ENCODE measurements around the gene TMPRSS15. TPM values are rescaled to one million over a fixed set of nuclear protein-coding genes. Genes with fewer than 3 reads are reported as not detected.
"Not testable (repeated sequence)": the region's sequence is repeated elsewhere in the genome, so short reads cannot be mapped to it uniquely, and the experiment has no call there.

TMPRSS15 gene
- not detected in 2 replicates for total RNA-seq

DNA sequence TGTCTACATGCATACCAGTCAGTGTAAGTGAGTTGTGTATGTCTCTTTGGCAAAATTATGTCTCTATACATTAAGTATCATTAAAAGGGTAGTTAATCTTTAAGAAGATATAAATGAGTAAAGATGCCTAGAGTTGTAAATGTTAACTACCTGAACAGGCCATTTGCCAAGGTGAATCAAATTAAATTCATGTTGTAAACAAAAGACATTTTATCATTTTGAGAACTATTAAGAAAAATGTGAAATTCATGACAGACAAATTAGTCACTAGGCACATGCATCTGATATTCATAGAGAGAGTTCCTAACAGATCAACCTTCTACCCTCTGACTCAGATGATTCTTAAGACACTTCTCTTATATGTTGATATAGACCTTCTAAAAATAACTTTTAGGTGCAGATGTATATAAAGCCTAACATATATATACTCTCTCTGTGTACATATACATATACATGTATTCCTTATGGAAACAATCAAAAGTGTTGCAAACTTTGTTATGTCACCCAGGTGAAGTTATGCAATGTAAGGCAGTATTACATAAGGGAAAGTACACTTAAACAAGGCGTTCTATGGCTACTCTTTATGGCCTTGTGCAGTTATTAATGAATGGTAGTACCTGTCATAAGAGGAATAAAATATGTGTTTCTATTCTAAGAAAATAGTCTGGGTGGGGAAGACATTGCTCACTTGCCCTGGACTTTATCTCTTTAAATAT is at the start of gene TMPRSS15:
Gene TMPRSS15 (minus strand): TSS at position 51 of the 716 bp plus-strand sequence. CDS start 163 bp downstream, outside the sequence.
- intact Hi-C loops (cut with micrococcal nuclease) = no loop called here

- intact Hi-C loops (cut with micrococcal nuclease) = no loop called here
Measured at GRCh38 chr21:18451670-18452069, 48.1 kb upstream of the TMPRSS15 start.

- intact Hi-C loops (cut with micrococcal nuclease) = no loop called here
Measured at GRCh38 chr21:18449605-18450550, 46.3 kb upstream of the TMPRSS15 start.

- intact Hi-C loops (cut with micrococcal nuclease) = no loop called here
Measured at GRCh38 chr21:18443701-18444100, 40.1 kb upstream of the TMPRSS15 start.

DNA sequence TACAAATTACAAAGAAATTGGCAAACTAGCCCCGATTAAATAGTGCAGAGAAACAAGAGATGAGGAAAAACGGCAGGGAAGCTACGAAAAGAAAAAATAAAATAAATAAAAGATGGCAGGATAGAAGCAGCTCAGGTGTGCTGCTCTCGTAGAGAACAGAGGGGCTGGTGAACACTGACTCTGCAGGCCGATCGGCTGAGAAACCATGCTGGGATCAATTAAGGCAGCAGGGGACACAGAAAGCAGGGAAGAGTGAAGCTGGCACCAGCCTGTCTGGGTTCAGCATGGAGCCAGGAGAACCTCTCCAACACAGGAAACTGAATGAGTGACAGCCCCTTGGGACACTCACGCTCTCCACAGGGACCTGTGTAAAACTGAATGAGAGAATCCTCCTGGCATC is 39.5 kb upstream of the TMPRSS15 start:
- intact Hi-C loops (cut with micrococcal nuclease) = no loop called here

DNA sequence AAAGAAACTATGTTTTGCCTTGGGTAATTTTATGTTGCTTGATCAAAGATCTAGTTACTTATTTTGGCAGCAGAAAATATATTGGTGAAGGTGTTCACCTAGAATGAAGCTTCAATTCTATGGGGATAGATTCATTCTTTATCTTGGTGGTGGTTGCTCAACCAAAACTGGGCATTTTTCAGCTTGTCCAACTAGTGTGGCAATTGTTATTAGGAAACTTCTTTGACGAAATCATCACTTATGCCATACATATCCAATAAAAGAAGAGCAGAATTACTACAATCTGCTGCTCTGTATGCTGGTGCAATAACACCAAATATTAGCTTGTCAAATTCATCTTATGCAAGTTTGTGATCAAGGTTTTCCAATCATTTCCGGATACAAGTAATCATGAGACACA is 26.8 kb upstream of the TMPRSS15 start:
- intact Hi-C loops (cut with micrococcal nuclease) = no loop called here

DNA sequence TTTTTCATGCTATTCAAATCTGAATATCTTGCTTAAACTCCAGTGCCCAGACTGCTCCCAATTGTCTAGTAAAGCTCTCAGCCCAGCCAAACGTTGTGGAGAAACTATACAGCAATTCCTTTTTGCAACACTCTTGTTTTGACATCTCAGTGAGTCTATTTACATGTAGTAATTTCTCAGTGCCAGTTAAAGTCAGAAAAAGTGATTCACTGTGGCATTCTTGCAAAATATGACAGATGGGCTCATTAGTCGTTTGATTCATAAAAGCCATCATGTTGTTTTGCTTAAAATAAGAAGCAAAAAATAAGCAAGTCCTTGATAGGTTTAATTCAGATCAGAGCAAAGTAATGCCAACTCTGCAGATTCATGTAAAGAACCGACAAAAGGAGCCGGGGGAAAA is 20.7 kb upstream of the TMPRSS15 start:
- intact Hi-C loops (cut with micrococcal nuclease) = no loop called here

- intact Hi-C loops (cut with micrococcal nuclease) = no loop called here
Measured at GRCh38 chr21:18417141-18417790, 13.7 kb upstream of the TMPRSS15 start.

DNA sequence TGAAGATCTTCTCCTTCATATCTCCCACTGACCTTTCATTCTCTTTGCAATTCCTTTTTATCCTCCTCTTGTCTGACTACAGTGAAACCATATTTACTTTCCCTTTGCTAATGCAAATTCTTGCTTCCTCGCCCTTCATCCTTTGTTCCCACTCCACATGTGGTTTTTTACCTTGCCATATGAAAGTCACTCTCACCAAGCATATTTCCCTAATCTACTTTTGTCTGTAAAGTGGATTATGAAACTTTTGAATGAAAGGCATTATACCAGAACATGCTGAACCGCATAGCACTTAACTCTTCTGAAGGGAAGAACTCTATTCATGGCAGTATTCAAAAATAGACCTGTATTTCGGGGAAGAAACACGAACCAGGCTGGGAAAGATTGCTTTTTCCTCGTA is 8.0 kb upstream of the TMPRSS15 start:
- intact Hi-C loops (cut with micrococcal nuclease) = no loop called here

DNA sequence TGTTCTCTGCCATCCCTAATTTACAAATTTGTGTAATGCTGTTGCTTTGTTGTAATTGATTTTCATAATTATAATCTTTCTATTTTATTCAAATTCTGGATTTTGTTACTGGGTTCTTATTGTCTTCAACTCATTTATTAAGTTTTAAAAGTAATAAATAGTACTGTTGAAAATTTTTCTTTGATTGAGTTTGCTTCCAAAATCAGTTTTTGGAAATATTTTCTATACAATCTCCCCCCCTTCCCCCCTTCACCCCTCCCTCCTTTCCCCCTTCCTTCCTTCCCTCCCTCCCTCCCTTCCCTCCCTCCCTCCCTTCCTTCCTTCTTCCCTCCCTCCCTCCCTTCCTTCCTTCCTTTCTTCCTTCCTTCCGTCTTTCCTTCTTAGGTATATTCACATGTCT is 6.0 kb upstream of the TMPRSS15 start:
- intact Hi-C loops (cut with micrococcal nuclease) = no loop called here

- intact Hi-C loops (cut with micrococcal nuclease) = no loop called here
Measured at GRCh38 chr21:18398843-18399242, 4.7 kb downstream of the TMPRSS15 start.

DNA sequence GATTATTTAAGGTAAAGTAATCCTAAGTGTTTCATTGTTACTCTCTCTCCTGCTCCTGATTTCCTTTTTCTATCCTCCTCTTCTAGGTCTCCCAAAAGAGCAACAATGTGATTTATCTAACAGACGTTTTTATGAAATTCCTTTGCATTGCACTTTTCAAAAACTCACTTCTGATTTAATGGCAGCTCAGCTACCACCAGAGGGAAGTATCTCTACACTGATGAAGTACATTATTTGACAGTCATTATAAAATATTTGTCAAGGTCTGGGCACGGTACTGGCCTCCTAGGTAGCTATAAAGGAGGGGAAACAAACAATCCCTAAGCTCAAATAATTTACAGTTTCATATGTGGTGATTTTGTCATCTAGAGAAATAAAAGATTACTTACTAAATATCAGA is 15.6 kb downstream of the TMPRSS15 start:
- intact Hi-C loops (cut with micrococcal nuclease) = no loop called here

- intact Hi-C loops (cut with micrococcal nuclease) = no loop called here
Measured at GRCh38 chr21:18384771-18385170, 18.8 kb downstream of the TMPRSS15 start.

GRCh38 chr21:18382934-18383619 is 20.5 kb downstream of the TMPRSS15 start:
- intact Hi-C loops (cut with micrococcal nuclease) = not testable (repeated sequence)

DNA sequence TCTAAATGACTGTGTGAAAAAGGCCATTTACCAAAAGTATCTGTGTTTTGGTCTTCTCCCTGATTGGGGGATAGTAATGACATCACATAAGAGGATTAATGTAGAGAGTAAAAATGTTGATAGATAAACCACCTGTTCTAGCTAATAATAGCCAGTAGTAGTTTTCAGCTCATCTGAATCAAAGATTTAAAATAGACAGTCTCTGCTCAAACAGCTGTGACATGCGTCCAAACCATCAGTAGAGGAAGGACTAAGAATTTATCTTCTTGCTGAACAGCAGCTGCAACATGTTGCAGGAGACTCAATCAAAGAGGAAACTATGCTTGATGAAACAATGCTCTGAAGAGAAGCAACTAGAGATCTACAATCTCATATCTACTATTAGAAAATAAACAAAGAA is 21.4 kb downstream of the TMPRSS15 start:
- intact Hi-C loops (cut with micrococcal nuclease) = no loop called here

DNA sequence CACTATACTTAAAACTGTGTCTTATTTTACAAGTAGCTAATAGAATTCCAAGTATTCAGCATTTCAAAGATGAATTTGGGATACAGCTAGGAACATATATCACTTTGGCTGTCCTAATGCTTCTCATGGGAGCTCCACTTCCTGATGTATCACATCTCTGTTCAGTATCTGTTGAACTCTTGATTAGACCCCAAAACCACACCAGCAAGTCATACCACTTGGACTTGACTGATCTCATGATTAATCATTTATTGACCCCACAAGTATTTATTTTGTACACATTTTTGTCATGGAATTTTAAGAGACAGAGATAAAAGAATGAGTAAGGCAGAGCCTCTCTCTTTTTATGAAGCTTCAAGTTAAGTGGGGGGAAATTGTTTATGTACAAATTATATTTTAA is 30.0 kb downstream of the TMPRSS15 start:
- intact Hi-C loops (cut with micrococcal nuclease) = no loop called here

DNA sequence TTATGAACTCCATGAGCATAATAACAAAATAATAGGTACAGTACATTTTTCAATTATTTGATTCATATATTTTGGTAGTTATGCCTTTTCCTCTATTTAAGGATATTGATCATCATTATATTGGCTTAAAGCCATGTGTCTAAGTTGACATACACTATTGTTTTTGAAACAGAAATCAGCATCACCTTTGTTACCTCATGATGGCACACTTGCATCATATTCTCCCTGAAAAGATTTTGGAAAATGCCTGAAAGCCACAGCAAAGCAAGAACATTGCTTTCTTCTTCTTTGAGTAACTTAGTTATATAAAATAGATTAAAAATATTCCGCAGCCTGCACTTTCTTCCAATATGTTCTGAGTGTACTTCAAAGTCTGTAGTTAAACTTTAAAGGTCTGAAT is 33.3 kb downstream of the TMPRSS15 start:
- intact Hi-C loops (cut with micrococcal nuclease) = no loop called here

- intact Hi-C loops (cut with micrococcal nuclease) = no loop called here
Measured at GRCh38 chr21:18369115-18369514, 34.5 kb downstream of the TMPRSS15 start.

GRCh38 chr21:18368205-18368604 is 35.4 kb downstream of the TMPRSS15 start:
- intact Hi-C loops (cut with micrococcal nuclease) = no loop called here

GRCh38 chr21:18356801-18357200 is 46.8 kb downstream of the TMPRSS15 start:
- intact Hi-C loops (cut with micrococcal nuclease) = no loop called here

DNA sequence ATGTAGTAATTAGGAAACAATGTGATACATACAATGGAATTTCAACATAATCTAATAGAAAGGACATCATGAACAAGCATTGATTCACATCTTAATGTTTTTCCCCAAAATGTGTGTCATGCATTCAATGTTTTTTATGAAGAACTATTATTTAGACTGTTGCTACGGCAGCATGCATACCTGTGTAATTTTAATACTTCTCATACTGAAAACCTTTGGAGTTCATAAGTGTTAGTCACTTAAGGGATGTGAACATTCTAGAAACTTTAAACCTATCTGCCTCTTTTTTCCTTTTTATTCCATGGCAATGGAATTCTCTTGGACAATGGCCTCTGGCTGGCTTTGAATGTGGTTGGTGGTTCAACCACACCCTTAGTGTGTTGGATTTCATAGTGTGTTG is 48.6 kb downstream of the TMPRSS15 start:
- intact Hi-C loops (cut with micrococcal nuclease) = no loop called here
